Middle frontal gyrus (tissue), 1 donor: ENCODE data around the gene IZUMO4.

ENCODE experiments used
- DNase-seq: peaks from one replicate; pipeline ENCODE4 v3.0.0-alpha.2; 2015; ENCODE audit warnings: low spot score; ENCODE audit errors: extremely low spot score

Gene IZUMO4

GRCh38 chr19:2142173-2142829, 45.6 kb downstream of the IZUMO4 start:
- DNase-seq, result no peak

GRCh38 chr19:2144190-2144589, 47.5 kb downstream of the IZUMO4 start:
- no peak for DNase-seq

- DNase-seq, result no peak
Observed at GRCh38 chr19:2145831-2146241, 49.1 kb downstream of the IZUMO4 start.

GRCh38 chr19:2148482-2149135, 51.9 kb downstream of the IZUMO4 start:
- DNase-seq, result no peak
